ENCODE results near the gene NIBAN1. TPM values are rescaled to one million over a fixed set of nuclear protein-coding genes. Genes with fewer than 3 reads are reported as not detected.

Gene NIBAN1
- total RNA-seq, 4 donors from 2014 or later: 23.8 to 146 (median 54.2) TPM

DNA sequence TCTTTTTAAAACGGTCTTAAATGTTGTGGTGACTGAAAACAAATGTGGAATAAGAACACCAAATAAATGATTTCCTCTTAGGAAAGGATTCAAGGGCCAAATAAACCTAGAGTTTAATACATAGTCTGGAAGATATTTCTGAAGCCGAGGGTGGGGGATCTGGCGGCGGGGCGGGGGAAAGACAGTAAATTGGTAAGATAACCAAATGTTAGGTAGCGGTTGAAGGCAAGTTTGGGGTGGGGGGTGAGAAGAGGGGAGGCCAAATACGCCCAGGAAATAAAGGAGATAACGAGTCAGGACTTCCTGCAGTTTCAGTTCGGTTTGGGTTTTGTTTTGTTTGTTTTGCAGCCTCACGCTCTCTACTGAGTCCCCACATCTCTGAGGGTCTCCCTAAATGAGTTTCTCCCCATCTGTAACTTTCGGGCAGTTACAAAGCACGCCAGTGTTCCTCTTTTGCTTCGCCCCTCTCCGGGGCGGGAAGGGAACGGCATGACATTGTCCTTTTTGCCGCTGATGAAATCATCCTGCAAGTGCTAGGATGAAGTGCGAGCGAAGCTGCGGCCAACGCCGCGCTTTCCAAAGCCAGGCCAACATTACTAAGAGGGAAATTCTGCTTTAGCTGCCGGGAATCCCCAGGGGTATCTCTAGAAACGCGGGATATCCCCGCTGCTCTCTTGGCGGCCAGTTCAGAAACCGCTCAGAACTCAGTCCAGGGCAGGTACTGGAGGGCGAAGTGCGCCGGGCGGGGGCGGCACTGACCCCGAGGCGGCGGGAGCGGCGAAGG is 844 bp downstream of the NIBAN1 start:
- Histone ChIP-seq H3K27ac (peak overlapping the region; percentile 84 to 93 (median 90)), H3K4me3 (peak overlapping the region; percentile 67 to 91 (median 84)), H3K36me3 (no peaks in the 10 kb centered on the region), H3K4me1 (peaks cover 3 to 56% (median 21%) of the 10 kb centered on the region in 3 donors), H3K27me3 (no peaks in the 10 kb centered on the region), H3K9me3 (no peaks in the 10 kb centered on the region)
- WGBS, 2 donors: 0 to 1% methylated on average over 16 to 19 of the region's 39 CpGs
- TF ChIP-seq CTCF (IDR thresholded peaks at IDR 0.05) (no peak), POLR2A (IDR thresholded peaks at IDR 0.05) (no peak)
- DNase-seq: no peak
- intact Hi-C loops (cut with DNase I): no loop called here

DNA sequence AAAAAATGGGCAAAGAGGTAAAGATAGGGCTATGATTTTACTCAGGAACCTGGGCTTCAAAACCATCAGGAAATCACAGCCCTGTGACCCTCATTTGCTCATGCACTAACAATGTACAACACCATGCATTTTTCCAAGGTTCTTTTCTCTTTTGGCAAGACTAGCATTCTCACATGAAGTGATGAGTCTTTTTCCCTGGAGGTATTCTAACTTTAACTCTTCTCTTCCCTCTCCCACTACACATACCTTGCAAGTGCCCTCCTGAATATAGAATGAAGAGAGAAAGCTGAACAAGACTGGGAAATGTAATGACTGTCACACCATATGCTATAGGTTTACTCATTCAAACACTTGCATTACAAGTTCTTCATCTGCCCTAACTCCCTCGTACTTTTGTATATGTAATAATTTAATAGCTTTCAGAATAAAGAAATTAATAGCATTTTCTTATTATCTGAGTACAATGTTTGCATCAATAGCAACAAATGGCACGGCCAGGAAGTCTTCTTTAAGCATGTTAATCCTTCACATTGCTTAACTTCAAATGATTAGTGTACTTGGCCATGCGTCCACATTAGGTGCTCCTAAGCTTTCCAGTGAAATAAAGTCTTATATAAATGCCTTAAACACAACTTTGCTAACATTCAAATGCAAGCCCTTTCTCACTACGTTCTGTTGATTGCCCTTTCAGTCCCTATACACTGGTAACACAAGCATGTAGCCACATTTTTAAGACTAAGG is 1.8 kb downstream of the NIBAN1 start:
- H3K4me3 ChIP-seq: peak overlapping the region; percentile 67 to 91 (median 84)
- intact Hi-C loops (cut with DNase I): no loop called here
- TF ChIP-seq CTCF (IDR thresholded peaks at IDR 0.05) (no peak), POLR2A (IDR thresholded peaks at IDR 0.05) (no peak)
- whole genome bisulfite sequencing, 2 donors: 16 to 17% methylated on average over 4 of the region's 4 CpGs
- H3K27me3 ChIP-seq: no peaks in the 10 kb centered on the region
- H3K36me3 ChIP-seq: no peaks in the 10 kb centered on the region
- H3K27ac ChIP-seq: peak overlapping the region; percentile 84 to 93 (median 90)
- H3K9me3 ChIP-seq: no peaks in the 10 kb centered on the region
- H3K4me1 ChIP-seq: peaks cover 3 to 63% (median 21%) of the 10 kb centered on the region in 3 donors
- no peak for DNase-seq

GRCh38 chr1:184971522-184972265 is 2.6 kb downstream of the NIBAN1 start:
- Histone ChIP-seq H3K36me3 (no peaks in the 10 kb centered on the region), H3K4me1 (peaks cover 3 to 71% (median 21%) of the 10 kb centered on the region in 3 donors), H3K9me3 (no peaks in the 10 kb centered on the region), H3K4me3 (peak overlapping the region; percentile 67 to 91 (median 84)), H3K27me3 (no peaks in the 10 kb centered on the region), H3K27ac (peak overlapping the region; percentile 40 to 93 (median 90))
- WGBS, 2 donors: 62 to 71% methylated on average over 8 of the region's 8 CpGs
- DNase-seq: no peak
- intact Hi-C loops (cut with DNase I): no loop called here
- no peak for TF ChIP-seq CTCF (IDR thresholded peaks at IDR 0.05)
- no peak for TF ChIP-seq POLR2A (IDR thresholded peaks at IDR 0.05)

DNA sequence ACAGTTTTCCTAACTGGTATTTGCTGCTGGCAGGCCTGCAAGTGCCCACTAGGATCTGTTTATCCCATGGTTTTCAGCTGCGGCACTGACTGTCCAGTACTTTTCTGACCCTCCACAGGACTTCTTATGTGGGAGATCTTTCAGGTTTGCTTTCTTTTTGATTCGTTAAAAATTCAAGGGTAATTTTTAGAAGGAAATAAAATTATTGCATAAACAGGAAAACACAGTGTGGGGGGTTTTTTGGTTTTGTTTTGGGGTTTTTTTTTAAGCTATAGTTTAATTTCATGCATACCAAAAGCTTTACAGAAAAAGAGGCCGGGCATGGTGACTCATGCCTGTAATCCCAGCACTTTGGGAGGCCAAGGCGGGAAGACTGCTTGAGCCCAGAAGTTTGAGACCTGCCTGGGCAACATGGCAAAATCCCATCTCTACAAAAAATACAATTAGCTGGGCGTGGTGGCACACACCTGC is 3.6 kb downstream of the NIBAN1 start:
- peak overlapping the region in 3 of 4 donors; percentile 19 to 91 (median 89) for H3K4me3 ChIP-seq
- H3K4me1 ChIP-seq: peaks cover 3 to 80% (median 21%) of the 10 kb centered on the region in 3 donors
- no peaks in the 10 kb centered on the region for H3K9me3 ChIP-seq
- no peak for DNase-seq
- H3K27ac ChIP-seq: peak overlapping the region; percentile 40 to 93 (median 90)
- no peak for TF ChIP-seq CTCF (IDR thresholded peaks at IDR 0.05)
- no peak for TF ChIP-seq POLR2A (IDR thresholded peaks at IDR 0.05)
- H3K27me3 ChIP-seq: no peaks in the 10 kb centered on the region
- WGBS, 2 donors: 17 to 20% methylated on average over 5 of the region's 5 CpGs
- H3K36me3 ChIP-seq: no peaks in the 10 kb centered on the region
- intact Hi-C loops (cut with DNase I): no loop called here

Data from esophagus squamous epithelium (tissue), 5 donors.